Measurements from ENCODE around the gene JOSD2.
A peak's percentile ranks its signal among the peaks of the same experiment; 100 is the strongest.
"Not testable (repeated sequence)": the region's sequence is repeated elsewhere in the genome, so short reads cannot be mapped to it uniquely, and the experiment has no call there.

Gene JOSD2

GRCh38 chr19:50546527-50547221, 35.7 kb upstream of the JOSD2 start:
- DNase-seq (ENCODE audit: low spot score), result no peak

DNA sequence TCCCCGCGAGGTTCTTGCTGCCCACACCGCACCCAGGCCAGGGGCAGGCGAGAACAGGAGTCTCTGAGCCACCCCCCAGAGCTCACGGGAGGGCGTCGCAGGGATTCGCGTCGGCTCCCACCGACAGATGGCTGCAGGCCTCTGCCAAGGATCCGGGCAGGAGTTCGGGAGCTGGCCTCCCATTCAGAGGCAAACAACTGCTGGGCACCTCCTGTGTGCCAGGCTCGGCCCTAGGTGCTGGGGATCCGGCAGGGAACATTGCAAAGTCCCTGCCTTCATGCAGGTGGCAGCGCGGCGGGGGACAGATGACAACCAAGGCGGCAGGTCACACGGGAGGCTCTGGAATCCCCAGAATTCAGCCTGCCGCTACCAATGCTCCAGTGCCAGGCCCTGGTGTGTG, 32.0 kb upstream of the JOSD2 start:
- no peak for DNase-seq (ENCODE audit: low spot score)

- DNase-seq (ENCODE audit: low spot score), result peak; percentile 73
Measured at GRCh38 chr19:50537769-50538230, 26.8 kb upstream of the JOSD2 start.

DNA sequence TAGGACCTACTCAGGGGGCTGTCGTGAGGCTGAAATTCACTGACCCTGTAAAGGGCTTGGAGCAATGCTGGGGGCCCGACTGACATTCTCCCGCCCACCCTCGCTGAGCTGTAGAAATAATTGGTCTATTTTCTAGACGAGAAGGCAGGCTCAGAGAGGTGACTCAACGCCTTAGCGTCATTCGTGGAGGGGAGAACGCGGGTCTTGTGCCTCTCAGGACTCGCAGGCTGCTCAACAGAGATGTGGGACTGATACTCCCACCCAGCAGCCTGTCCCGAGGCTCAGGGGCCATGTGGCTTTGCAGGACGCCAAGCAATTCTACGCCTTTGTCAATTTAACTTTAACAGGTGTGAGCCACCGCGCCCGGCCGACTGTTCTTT, 26.3 kb upstream of the JOSD2 start:
- DNase-seq (ENCODE audit: low spot score), result no peak

- DNase-seq (ENCODE audit: low spot score), result no peak
Measured at GRCh38 chr19:50536662-50537305, 25.8 kb upstream of the JOSD2 start.

- DNase-seq (ENCODE audit: low spot score), result no peak
Measured at GRCh38 chr19:50535672-50536187, 24.7 kb upstream of the JOSD2 start.

- DNase-seq (ENCODE audit: low spot score), result no peak
Measured at GRCh38 chr19:50534478-50534877, 23.5 kb upstream of the JOSD2 start.

DNA sequence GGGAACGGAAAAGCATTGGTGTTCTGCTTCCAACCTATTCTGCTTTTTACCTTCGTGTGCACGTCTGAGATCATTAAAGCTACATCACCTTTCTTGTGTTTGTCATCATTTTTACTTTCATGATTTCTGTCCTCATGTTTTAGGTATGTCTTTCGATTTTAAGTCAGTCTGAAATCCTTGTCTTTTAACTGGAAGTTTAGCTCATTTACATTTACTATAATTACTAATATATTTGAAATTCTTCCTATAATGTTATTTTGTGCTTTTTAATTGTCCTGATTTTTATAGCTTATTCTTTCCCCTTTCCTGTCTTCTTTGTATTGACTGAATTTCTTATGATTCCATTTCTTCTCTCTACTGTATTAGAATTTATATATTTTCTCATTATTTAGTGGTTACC, 22.0 kb upstream of the JOSD2 start:
- no peak for DNase-seq (ENCODE audit: low spot score)

GRCh38 chr19:50531171-50531612, 20.2 kb upstream of the JOSD2 start:
- no peak for DNase-seq (ENCODE audit: low spot score)

GRCh38 chr19:50528052-50528451, 17.1 kb upstream of the JOSD2 start:
- DNase-seq (ENCODE audit: low spot score), result not testable (repeated sequence)

DNA sequence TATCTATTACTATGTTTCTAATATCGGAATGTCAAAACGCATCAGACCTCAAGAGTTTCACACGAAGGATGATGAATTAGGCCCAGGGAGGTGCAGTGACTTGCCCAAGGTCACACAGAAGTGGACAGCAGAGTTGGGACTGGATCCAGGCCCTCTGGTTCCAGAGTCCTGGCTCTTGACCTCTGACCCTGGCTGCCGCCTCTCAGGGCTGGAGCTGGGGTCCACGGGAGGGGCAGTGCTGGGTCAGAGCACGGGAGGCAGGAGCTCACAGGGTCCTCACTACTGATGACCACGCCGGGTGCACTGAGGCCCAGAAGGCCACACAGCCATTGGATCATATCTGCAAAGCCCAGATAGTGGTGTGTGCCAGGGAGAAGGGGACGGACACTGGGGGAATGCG, 11.9 kb upstream of the JOSD2 start:
- DNase-seq (ENCODE audit: low spot score), result no peak

- no peak for DNase-seq (ENCODE audit: low spot score)
Measured at GRCh38 chr19:50520822-50521465, 10.0 kb upstream of the JOSD2 start.

GRCh38 chr19:50519006-50519575, 8.1 kb upstream of the JOSD2 start:
- DNase-seq (ENCODE audit: low spot score), result no peak

- no peak for DNase-seq (ENCODE audit: low spot score)
Measured at GRCh38 chr19:50518091-50519005, 7.4 kb upstream of the JOSD2 start.

DNA sequence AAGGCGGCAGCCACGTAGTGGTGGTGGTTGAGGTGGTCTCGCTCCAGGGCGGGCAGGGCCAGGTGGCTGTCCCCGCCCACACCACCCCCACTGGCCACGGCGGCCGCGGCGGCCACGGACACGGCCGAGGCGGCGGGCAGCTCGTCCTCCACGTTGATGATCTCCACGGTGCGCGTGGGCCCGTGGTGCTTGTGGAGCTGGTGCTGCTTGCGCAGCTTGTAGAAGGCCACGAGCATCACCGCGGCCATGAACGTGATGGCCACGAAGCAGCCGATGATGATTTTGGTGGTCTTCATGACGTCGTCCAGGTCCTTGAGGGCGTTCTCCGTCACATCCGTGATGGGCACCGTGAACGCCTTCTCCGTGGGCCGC, 6.7 kb upstream of the JOSD2 start:
- no peak for DNase-seq (ENCODE audit: low spot score)

DNA sequence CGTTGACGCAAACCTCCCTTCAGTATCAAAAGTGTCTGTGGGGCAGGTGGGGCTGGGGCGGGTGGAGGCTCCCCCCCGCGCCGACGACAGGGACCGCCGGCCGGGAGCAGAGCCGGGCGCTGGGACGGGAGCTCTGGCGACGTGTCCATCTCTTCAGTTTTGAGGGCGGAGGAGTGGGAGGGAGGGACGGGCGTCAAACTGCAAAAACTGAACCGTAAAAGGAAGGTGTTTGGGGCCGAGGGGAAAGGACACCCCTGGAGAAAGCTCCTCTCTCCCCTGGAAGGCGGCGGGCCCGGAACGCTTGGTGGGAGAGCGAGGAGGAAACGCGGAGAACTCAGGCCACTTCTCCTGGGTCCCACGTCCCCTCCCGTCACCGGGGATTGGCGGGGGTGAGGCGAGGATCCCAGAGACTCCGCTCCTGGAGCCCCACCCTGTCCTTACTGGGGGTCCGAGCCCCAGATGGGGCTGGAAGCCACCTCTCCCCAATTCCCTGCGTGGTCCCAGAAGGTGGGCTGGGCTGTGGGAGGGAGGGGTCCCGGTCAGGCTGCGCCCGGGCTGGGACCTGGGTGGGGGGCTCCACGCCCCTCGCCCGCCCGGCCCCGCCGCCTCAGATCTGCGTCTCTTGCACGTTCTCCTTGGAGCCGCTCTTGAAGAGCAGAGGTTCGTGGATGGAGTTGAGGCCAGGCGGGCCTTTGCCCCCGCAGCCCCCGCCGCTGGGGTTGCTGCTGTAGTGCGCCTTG, 6.1 kb upstream of the JOSD2 start:
- DNase-seq (ENCODE audit: low spot score), result no peak

GRCh38 chr19:50516456-50516855, 5.5 kb upstream of the JOSD2 start:
- DNase-seq (ENCODE audit: low spot score), result no peak

- DNase-seq (ENCODE audit: low spot score), result no peak
Measured at GRCh38 chr19:50515168-50515561, 4.2 kb upstream of the JOSD2 start.

- no peak for DNase-seq (ENCODE audit: low spot score)
Measured at GRCh38 chr19:50514346-50515167, 3.6 kb upstream of the JOSD2 start.

- no peak for DNase-seq (ENCODE audit: low spot score)
Measured at GRCh38 chr19:50513746-50514345, 2.9 kb upstream of the JOSD2 start, which contains the start of gene ASPDH. Gene ASPDH (minus strand): TSS chr19:50513913. CDS start chr19:50513823, 90 bp downstream.

Measured in germinal center (tissue), 1 donor.